T-helper 1 cell treated with Interleukin-12 subunit alpha and Interleukin-12 subunit beta and Interleukin-4 antibody, amounts not matched to agents 30 ng/mL and 1 ng/mL, for 36 hours (primary cell): Measurements from ENCODE around the gene TAB2. TPM values are rescaled to one million over a fixed set of nuclear protein-coding genes. Genes with fewer than 3 reads are reported as not detected.
"Not testable (repeated sequence)": the region's sequence is repeated elsewhere in the genome, so short reads cannot be mapped to it uniquely, and the experiment has no call there.

Experiments used
- intact Hi-C: fragments of 100-400 bp; cut with micrococcal nuclease; formaldehyde crosslinking; loops from one replicate; pipeline ENCODE4 v1.15.1; 2024
- total RNA-seq: library from RNA; stranded (reverse); gene quantifications from 2 replicates; pipeline ENCODE4 v1.2.3, GENCODE V29; 2022

Gene TAB2
- total RNA-seq, 1 donor from 2014 or later, result 261 TPM

DNA sequence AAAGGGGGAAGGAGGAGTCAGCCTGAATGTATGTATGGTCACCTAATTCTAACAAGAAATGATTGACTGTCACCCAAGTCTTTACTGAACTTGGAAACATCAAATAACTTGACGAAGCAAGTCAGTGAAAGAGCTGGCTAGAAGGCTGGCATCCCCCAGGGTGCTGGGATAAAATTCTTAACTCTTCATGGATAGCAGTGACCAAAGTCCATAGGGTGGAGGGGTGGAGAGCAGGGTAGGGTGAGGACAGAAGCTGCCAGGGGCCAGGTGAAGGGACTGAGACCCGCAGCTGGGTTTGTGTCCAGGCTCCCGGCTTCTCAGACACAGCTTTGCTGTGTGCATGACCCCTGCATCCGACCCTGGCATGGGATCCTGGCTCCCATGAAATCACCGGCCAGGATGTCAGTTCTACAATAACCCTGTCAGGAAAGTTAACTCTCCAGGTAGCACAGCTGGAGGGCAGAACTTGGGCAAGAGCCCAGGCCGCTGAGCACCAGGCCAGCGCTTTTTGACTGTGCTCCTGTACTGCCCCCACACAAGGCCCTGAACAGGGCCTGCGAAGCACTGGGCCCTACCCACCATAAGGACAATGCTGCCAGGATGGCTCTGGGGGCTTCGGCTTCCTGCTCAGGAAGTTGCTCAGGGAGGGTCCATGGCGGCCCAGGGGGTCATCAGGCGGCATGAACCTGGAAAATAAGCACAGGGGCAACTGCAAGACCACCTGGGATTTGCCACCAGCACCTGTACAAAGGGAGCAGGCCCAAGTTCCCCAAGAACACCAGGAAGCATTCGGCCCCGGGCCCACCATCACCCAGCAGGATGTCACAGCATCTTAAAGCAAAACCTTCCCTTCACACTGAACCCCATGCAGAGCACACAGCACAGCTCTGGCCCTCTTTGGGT, 134.8 kb downstream of the TAB2 start:
- intact Hi-C loops, result no loop called here

DNA sequence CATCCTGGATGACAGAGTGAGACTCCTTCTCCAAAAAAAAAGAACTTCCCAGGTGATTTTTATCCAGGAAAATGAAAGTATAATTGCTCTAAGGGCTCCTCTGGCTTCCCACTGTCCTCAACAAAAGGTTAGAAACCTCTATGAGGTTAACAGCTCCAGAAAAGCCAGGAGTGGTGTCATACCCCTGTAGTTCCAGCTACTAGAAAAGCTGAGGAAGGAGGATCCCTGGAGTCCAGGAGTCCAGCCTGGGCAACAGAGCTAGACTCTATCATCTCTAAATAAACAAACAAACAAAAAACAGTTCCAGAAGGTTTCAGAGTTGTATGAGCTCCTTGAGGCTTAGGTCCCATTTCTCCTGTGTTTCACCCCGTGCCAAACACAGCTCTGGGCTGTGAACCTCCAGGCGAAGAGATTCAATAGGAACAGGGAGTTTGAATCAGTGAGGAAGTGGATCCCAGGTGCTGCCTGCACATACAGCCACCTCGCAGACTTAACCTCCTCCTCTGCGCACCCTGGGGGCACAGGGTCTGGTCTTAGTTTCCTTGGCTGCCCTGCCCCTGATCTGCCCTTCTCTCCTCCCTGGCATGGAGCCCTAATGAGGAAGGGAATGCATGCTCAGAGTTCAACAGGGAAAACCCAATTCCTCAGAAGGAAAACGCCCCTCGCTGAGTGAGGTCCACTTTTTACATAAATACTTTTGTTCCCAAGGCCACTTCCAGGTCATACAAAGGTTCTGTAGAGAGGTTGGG, 136.3 kb downstream of the TAB2 start:
- intact Hi-C loops, result no loop called here

GRCh38 chr6:149454346-149454848, 136.9 kb downstream of the TAB2 start:
- intact Hi-C loops, result no loop called here

- intact Hi-C loops, result no loop called here
Observed at GRCh38 chr6:149455031-149455732, 137.7 kb downstream of the TAB2 start.

DNA sequence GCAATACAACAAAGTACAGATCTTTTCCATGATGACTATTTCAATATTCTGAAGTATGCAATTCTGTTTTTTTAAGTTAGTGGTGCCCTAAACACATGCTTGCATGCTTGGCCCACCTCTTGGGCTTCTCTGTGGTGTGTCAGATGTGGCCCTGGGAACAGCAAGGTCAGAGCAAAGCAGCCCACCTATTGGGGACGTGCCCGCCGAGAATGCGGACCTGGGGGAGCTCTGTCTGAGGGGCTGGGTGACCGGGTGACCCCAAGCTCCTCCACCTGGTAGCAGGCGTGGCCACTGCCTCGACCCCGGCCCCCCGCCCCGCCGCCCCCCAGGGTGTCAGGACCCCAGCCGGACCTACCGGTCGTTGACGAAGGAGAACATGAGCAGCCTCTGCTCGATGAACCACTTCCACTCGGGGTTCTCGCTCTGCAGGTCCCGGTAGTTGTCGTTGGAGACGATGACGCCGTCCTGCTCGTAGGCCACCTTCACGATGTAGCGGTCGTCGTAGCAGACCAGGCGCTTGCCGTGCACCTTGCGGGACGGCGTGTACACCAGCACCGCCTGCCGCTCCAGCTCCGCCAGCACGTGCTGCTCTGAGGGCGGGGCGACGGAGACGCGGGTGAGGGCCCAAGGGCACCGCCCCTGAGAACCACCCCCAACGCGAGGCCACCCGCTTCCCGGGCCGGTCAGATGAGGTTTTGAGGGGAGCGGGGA, 139.0 kb downstream of the TAB2 start:
- intact Hi-C loops, result no loop called here

GRCh38 chr6:149457316-149457884, 139.9 kb downstream of the TAB2 start:
- intact Hi-C loops, result no loop called here

DNA sequence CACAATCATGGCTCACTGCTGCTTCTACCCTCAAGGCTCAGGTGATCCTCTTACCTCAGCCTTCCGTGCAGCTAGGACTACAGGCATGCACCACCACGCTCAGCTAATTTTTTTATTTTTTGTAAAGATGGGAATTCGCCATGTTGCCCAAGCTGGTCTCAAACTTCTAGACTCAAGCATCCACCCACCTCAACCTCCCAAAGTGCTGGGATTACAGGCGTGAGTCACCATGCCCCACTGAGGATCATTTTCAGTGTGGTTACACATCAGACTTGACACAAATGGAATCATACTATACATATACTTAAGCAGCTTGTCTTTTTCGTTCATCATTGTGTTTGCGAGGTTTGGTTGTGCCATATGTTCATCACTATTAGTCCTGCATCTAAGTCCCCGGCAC, 140.7 kb downstream of the TAB2 start:
- intact Hi-C loops, result no loop called here

GRCh38 chr6:149458806-149459205, 141.3 kb downstream of the TAB2 start:
- intact Hi-C loops, result no loop called here

DNA sequence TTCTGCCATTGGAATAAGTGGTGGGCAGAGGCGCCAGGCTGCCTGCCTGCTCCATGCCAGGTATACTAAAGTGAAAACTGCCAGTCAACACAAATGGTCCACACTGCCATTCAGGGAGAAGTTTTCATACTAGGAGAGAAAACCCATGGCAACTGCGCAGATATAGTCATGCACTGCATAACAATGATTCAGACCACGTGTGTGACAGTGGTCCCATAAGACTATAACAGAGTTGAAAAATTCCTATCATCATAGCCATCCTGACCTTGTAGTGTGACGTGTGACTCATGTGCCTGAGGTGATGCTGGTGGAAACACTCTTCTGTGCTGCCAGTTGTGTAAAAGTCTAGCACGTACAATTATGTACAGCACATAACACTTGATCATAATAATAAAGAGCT, 142.2 kb downstream of the TAB2 start:
- intact Hi-C loops, result no loop called here

DNA sequence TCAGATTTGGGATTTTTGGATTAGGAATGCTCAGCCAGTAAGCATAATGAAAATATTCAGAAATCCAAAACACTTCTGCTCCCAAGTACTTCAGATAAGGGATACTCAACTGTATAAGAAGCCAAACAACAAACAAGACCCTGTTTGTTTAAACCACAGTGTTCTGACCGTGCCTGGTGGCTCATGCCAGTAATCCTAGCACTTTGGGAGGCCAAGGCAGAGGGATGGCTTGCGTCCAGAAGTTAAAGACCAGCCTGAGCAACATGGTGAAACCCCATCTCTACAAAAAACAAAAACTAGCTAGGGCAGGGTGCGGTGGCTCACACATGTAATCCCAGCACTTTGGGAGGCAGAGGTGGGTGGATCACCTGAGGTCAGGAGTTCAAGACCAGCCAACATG, 142.7 kb downstream of the TAB2 start:
- intact Hi-C loops, result not testable (repeated sequence)

Other genes with a start within 250 kb of the TAB2 start
- 17.3 and 18.7 TPM in 2 replicates for gene SUMO4, start 82.5 kb downstream of the TAB2 start, total RNA-seq
- gene ZC3H12D, start 167.3 kb downstream of the TAB2 start, total RNA-seq, result 43.7 and 44.7 TPM in 2 replicates
- gene PPIL4, start 228.3 kb downstream of the TAB2 start, total RNA-seq, result 19.8 and 21.2 TPM in 2 replicates
- 17.3 and 18.0 TPM in 2 replicates for gene GINM1, start 248.7 kb downstream of the TAB2 start, total RNA-seq